HAP-1 (cell line): ENCODE results near the gene MTF2.
"Not testable (repeated sequence)": the region's sequence is repeated elsewhere in the genome, so short reads cannot be mapped to it uniquely, and the experiment has no call there.

Experiments
- DNase-seq, 2 experiments: peaks; one replicate each; pipeline ENCODE4 v3.0.0-alpha.2; 2016 to 2020; ENCODE audit warnings: low spot score in 2 of 2
- H3K27me3 ChIP-seq: fragments of 250-450 bp; sonication (Bioruptor Pico); 2 replicates; pipeline ENCODE4 v1.5.1; 2020; ENCODE audit warnings: low read depth, mild to moderate bottlenecking, moderate library complexity
- H3K36me3 ChIP-seq: fragments of 250-450 bp; sonication (Bioruptor Pico); replicated peaks from 2 replicates; pipeline ENCODE4 v1.5.1; 2020; ENCODE audit warnings: mild to moderate bottlenecking
- H3K4me1 ChIP-seq: fragments of 250-450 bp; sonication (Bioruptor Pico); 2 replicates; pipeline ENCODE4 v1.5.1; 2020; ENCODE audit warnings: mild to moderate bottlenecking
- H3K4me3 ChIP-seq: fragments of 250-450 bp; sonication (Bioruptor Pico); 2 replicates; pipeline ENCODE4 v1.5.1; 2020; ENCODE audit warnings: mild to moderate bottlenecking, moderate library complexity
- H3K9me3 ChIP-seq: fragments of 250-450 bp; sonication (Bioruptor Pico); 2 replicates; pipeline ENCODE4 v1.5.1; 2020; ENCODE audit warnings: mild to moderate bottlenecking, moderate library complexity
- in situ Hi-C: fragments of 300-500 bp; cut with MboI; formaldehyde crosslinking; loops from 3 replicates; pipeline ENCODE4 v1.14.3; 2020; ENCODE audit warnings: low sequenced_read_pairs, inconsistent platforms, mixed read lengths

MTF2 gene

GRCh38 chr1:93137604-93138292 lies 58.7 kb downstream of the MTF2 start:
- Histone ChIP-seq H3K9me3 (no peaks in the 10 kb centered on the region), H3K4me1 (no peaks in the 10 kb centered on the region), H3K4me3 (no peak overlapping the region), H3K36me3 (peaks cover 49% of the 10 kb centered on the region), H3K27me3 (no peaks in the 10 kb centered on the region)
- no peak for DNase-seq
- in situ Hi-C loops: no loop called here

- no peak for DNase-seq
- in situ Hi-C loops: no loop called here
- peaks cover 37% of the 10 kb centered on the region for H3K36me3 ChIP-seq
- H3K9me3 ChIP-seq: no peaks in the 10 kb centered on the region
- H3K4me1 ChIP-seq: no peaks in the 10 kb centered on the region
- no peaks in the 10 kb centered on the region for H3K27me3 ChIP-seq
- H3K4me3 ChIP-seq: no peak overlapping the region
These were observed 61.0 kb downstream of the MTF2 start for GRCh38 chr1:93140106-93140505.

GRCh38 chr1:93142161-93142560 lies 63.1 kb downstream of the MTF2 start:
- in situ Hi-C loops: no loop called here
- H3K4me1 ChIP-seq: no peaks in the 10 kb centered on the region
- no peak for DNase-seq
- no peaks in the 10 kb centered on the region for H3K9me3 ChIP-seq
- no peak overlapping the region for H3K4me3 ChIP-seq
- H3K36me3 ChIP-seq: peaks cover 18% of the 10 kb centered on the region
- H3K27me3 ChIP-seq: no peaks in the 10 kb centered on the region

GRCh38 chr1:93143136-93143535 lies 64.1 kb downstream of the MTF2 start:
- Histone ChIP-seq H3K4me1 (no peaks in the 10 kb centered on the region), H3K4me3 (no peak overlapping the region), H3K36me3 (peaks cover 8% of the 10 kb centered on the region), H3K27me3 (no peaks in the 10 kb centered on the region), H3K9me3 (no peaks in the 10 kb centered on the region)
- DNase-seq: no peak
- in situ Hi-C loops: no loop called here

GRCh38 chr1:93143769-93144168 lies 64.7 kb downstream of the MTF2 start:
- in situ Hi-C loops: no loop called here
- H3K36me3 ChIP-seq: peaks cover 1% of the 10 kb centered on the region
- H3K4me1 ChIP-seq: no peaks in the 10 kb centered on the region

GRCh38 chr1:93148001-93148400 lies 68.9 kb downstream of the MTF2 start:
- in situ Hi-C loops: no loop called here
- H3K9me3 ChIP-seq: no peaks in the 10 kb centered on the region
- no peak for DNase-seq
- peaks cover 9% of the 10 kb centered on the region for H3K4me1 ChIP-seq
- H3K4me3 ChIP-seq: no peak overlapping the region
- H3K27me3 ChIP-seq: no peaks in the 10 kb centered on the region
- peaks cover 7% of the 10 kb centered on the region; the same call in 1 of the 2 replicates for H3K36me3 ChIP-seq

More at GRCh38 chr1:93143769-93144168, 64.7 kb downstream of the MTF2 start:
- Histone ChIP-seq H3K27me3 (no peaks in the 10 kb centered on the region), H3K9me3 (no peaks in the 10 kb centered on the region), H3K4me3 (no peak overlapping the region)
- no peak for DNase-seq

GRCh38 chr1:93150729-93151128 lies 71.6 kb downstream of the MTF2 start:
- no peak overlapping the region for H3K4me3 ChIP-seq
- peak in 1 of 2 experiments; percentile 26 for DNase-seq
- no peaks in the 10 kb centered on the region for H3K27me3 ChIP-seq
- H3K9me3 ChIP-seq: no peaks in the 10 kb centered on the region
- peaks cover 9% of the 10 kb centered on the region for H3K4me1 ChIP-seq
- H3K36me3 ChIP-seq: peaks cover 10% of the 10 kb centered on the region
- in situ Hi-C loops: no loop called here

- H3K36me3 ChIP-seq: peaks cover 14% of the 10 kb centered on the region
These were observed 72.4 kb downstream of the MTF2 start for GRCh38 chr1:93151474-93151873.

GRCh38 chr1:93152835-93153234 lies 73.8 kb downstream of the MTF2 start:
- Histone ChIP-seq H3K27me3 (no peaks in the 10 kb centered on the region), H3K4me1 (peaks cover 9% of the 10 kb centered on the region), H3K4me3 (no peak overlapping the region), H3K9me3 (no peaks in the 10 kb centered on the region), H3K36me3 (peaks cover 14% of the 10 kb centered on the region)
- DNase-seq: no peak
- in situ Hi-C loops: no loop called here

More at GRCh38 chr1:93151474-93151873, 72.4 kb downstream of the MTF2 start:
- H3K27me3 ChIP-seq: no peaks in the 10 kb centered on the region
- in situ Hi-C loops: no loop called here
- H3K9me3 ChIP-seq: no peaks in the 10 kb centered on the region
- H3K4me1 ChIP-seq: peaks cover 9% of the 10 kb centered on the region
- no peak for DNase-seq
- H3K4me3 ChIP-seq: no peak overlapping the region

- DNase-seq: no peak
- no peaks in the 10 kb centered on the region for H3K9me3 ChIP-seq
- in situ Hi-C loops: no loop called here
- peaks cover 23% of the 10 kb centered on the region for H3K36me3 ChIP-seq
- H3K4me1 ChIP-seq: peaks cover 9% of the 10 kb centered on the region
- H3K4me3 ChIP-seq: no peak overlapping the region
- no peaks in the 10 kb centered on the region for H3K27me3 ChIP-seq
These were observed 75.8 kb downstream of the MTF2 start for GRCh38 chr1:93154898-93155297.

- no peak for DNase-seq
- H3K4me3 ChIP-seq: no peak overlapping the region
- peaks cover 26% of the 10 kb centered on the region for H3K36me3 ChIP-seq
- in situ Hi-C loops: no loop called here
- no peaks in the 10 kb centered on the region for H3K27me3 ChIP-seq
- no peaks in the 10 kb centered on the region for H3K9me3 ChIP-seq
- peaks cover 7% of the 10 kb centered on the region for H3K4me1 ChIP-seq
These were observed 76.3 kb downstream of the MTF2 start for GRCh38 chr1:93155335-93155734.

GRCh38 chr1:93159337-93159736 lies 80.3 kb downstream of the MTF2 start:
- Histone ChIP-seq H3K4me3 (no peak overlapping the region), H3K36me3 (peaks cover 18% of the 10 kb centered on the region), H3K27me3 (no peaks in the 10 kb centered on the region), H3K9me3 (no peaks in the 10 kb centered on the region), H3K4me1 (no peaks in the 10 kb centered on the region)
- no peak for DNase-seq
- in situ Hi-C loops: no loop called here

- H3K4me1 ChIP-seq, H3K9me3 ChIP-seq, in situ Hi-C loops, DNase-seq, H3K4me3 ChIP-seq, H3K27me3 ChIP-seq: not testable (repeated sequence)
- H3K36me3 ChIP-seq: peaks cover 12% of the 10 kb centered on the region; the same call in 1 of the 2 replicates
These were observed 84.2 kb downstream of the MTF2 start for GRCh38 chr1:93163314-93163713.

GRCh38 chr1:93164816-93165215 lies 85.7 kb downstream of the MTF2 start:
- no peak for DNase-seq
- in situ Hi-C loops: no loop called here
- Histone ChIP-seq H3K4me1 (no peaks in the 10 kb centered on the region), H3K27me3 (no peaks in the 10 kb centered on the region), H3K4me3 (no peak overlapping the region), H3K36me3 (peaks cover 4% of the 10 kb centered on the region; the same call in 1 of the 2 replicates), H3K9me3 (0 out of 2 replicates have a peak, but pooled peaks cover 2% of the 10 kb centered on the region)

GRCh38 chr1:93165895-93166294 lies 86.8 kb downstream of the MTF2 start:
- H3K36me3 ChIP-seq, H3K4me3 ChIP-seq, in situ Hi-C loops, H3K9me3 ChIP-seq, DNase-seq, H3K27me3 ChIP-seq, H3K4me1 ChIP-seq: not testable (repeated sequence)
